GM12892 (cell line): ENCODE data around the gene TBC1D22A.

Experiments
- POLR2A ChIP-seq: IDR thresholded peaks from 2 replicates; pipeline ENCODE4 v1.6.1; 2011; ENCODE audit warnings: low read depth, low read length, control low read depth
- POLR2AphosphoS5 ChIP-seq: IDR thresholded peaks from 2 replicates; pipeline ENCODE4 v1.6.1; 2011; ENCODE audit warnings: low read depth, low read length, control low read depth
- TAF1 ChIP-seq: IDR thresholded peaks from 2 replicates; pipeline ENCODE4 v1.6.1; 2011; ENCODE audit warnings: low read depth, mild to moderate bottlenecking, control low read depth, low read length, borderline replicate concordance

DNA sequence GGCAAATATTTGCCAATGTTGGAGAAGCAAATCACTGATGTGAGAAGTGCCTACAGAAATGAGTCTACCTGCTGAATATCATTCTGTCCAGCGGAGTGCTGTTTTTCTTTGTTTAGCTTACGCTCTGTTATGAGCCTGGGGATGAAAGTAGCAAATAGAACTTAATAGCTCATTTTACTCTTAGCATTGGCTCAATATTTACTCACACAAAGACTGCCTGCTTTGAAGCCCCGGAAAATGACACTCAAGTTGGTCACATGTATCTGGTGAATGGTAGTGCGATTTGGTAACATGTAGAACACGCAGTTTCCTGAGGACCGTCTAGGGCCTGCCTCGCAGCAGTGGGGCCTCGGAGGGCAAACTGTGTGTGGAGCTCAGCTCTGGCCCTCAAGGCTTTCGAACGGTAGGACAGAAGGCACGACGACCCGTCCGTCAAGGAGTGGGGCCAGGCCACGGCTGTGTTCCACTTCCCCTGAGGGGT lies 38.9 kb downstream of the TBC1D22A start:
- no peak for TF ChIP-seq POLR2A
- no peak for TF ChIP-seq POLR2AphosphoS5
- no peak for TF ChIP-seq TAF1
